ENCODE measurements around the gene TMEM45A. TPM values are rescaled to one million over a fixed set of nuclear protein-coding genes. Genes with fewer than 3 reads are reported as not detected.

The TMEM45A gene
- total RNA-seq, 1 experiment from 2014 or later, result 10.1 TPM

GRCh38 chr3:100458814-100459213, 33.6 kb upstream of the TMEM45A start:
- Histone ChIP-seq H3K79me1 (ENCODE audit: insufficient read depth, low read depth, low read length, poor library complexity, severe bottlenecking) (no peaks in the 10 kb centered on the region), H3K4me2 (ENCODE audit: insufficient read depth, insufficient read length, low read length) (no peak overlapping the region), H4K91ac (ENCODE audit: insufficient read length, low read depth, low read length) (no peak overlapping the region), H2AK5ac (ENCODE audit: insufficient read length, low read length) (no peak overlapping the region), H3K14ac (ENCODE audit: insufficient read depth, low read length) (no peak overlapping the region), H4K5ac (ENCODE audit: insufficient read length, low read depth, low read length) (no peak overlapping the region), H4K8ac (replicated peaks; ENCODE audit: insufficient read length, low read depth, low read length) (no peak overlapping the region), H3K23me2 (ENCODE audit: insufficient read length, low read depth, low read length, poor library complexity, severe bottlenecking) (no peaks in the 10 kb centered on the region), H2BK20ac (ENCODE audit: low read depth, low read length, poor library complexity, severe bottlenecking) (no peak overlapping the region), H3K18ac (ENCODE audit: insufficient read length, low read depth, low read length) (no peak overlapping the region), H3K56ac (ENCODE audit: insufficient read length, low read depth, low read length) (no peak overlapping the region), H3K27me3 (ENCODE audit: insufficient read depth, low read length) (no peaks in the 10 kb centered on the region), H3K4me1 (ENCODE audit: insufficient read depth, low read length) (no peaks in the 10 kb centered on the region), H3K4ac (ENCODE audit: low read depth, low read length) (no peak overlapping the region), H3T11ph (ENCODE audit: low read length) (no peak overlapping the region), H2BK5ac (ENCODE audit: insufficient read length, low read length) (no peak overlapping the region), H2BK15ac (ENCODE audit: low read depth, low read length) (no peak overlapping the region), H3K23ac (ENCODE audit: insufficient read length, low read depth, low read length) (no peak overlapping the region), H2AFZ (ENCODE audit: low read length) (no peak overlapping the region), H4K20me1 (ENCODE audit: control insufficient read depth, insufficient read depth, insufficient read length) (no peaks in the 10 kb centered on the region), H3K27ac (ENCODE audit: insufficient read length, low read depth, low read length) (no peak overlapping the region), H3K79me2 (ENCODE audit: insufficient read depth, low read length) (no peaks in the 10 kb centered on the region), H2BK120ac (ENCODE audit: low read depth, low read length, poor library complexity, severe bottlenecking) (no peak overlapping the region), H3K9me3 (ENCODE audit: control insufficient read depth, low read depth, low read length) (no peaks in the 10 kb centered on the region), H3K9ac (ENCODE audit: extremely low read depth, insufficient read length, low read length) (no peak overlapping the region), H2BK12ac (ENCODE audit: insufficient read length, low read depth, low read length) (no peak overlapping the region)
- Mint-ChIP-seq H3K36me3 (ENCODE audit: insufficient read depth in 1 of 3, low read depth in 3 of 3) (peaks cover 13 to 36% (median 14%) of the 10 kb centered on the region in 3 experiments), H3K27me3 (ENCODE audit: low read depth) (no peaks in the 10 kb centered on the region), H3K27ac (no peak overlapping the region), H3K4me3 (no peak overlapping the region), H3K9me3 (peaks cover 7 to 14% of the 10 kb centered on the region in 2 experiments; a peak in 3 of 5 replicates), H3K4me1 (peaks cover 10 to 18% of the 10 kb centered on the region in 2 experiments)
- no peak for DNase-seq
- no peak for TF ChIP-seq CTCF (conservative IDR thresholded peaks at IDR 0.05)
- no CpG with 5 or more reads among the region's 1 CpG for WGBS (ENCODE audit: extremely low coverage, insufficient read length, low lambda C conversion rate)
